Measurements from ENCODE around the gene CCT8. TPM values are rescaled to one million over a fixed set of nuclear protein-coding genes. Genes with fewer than 3 reads are reported as not detected.

CCT8 gene
- total and polyA plus RNA-seq, 9 of the 15 experiments (the other 6 are each of a cell fraction or from before 2014, with no cell fraction given) = 451 to 1,153 (median 677) TPM

DNA sequence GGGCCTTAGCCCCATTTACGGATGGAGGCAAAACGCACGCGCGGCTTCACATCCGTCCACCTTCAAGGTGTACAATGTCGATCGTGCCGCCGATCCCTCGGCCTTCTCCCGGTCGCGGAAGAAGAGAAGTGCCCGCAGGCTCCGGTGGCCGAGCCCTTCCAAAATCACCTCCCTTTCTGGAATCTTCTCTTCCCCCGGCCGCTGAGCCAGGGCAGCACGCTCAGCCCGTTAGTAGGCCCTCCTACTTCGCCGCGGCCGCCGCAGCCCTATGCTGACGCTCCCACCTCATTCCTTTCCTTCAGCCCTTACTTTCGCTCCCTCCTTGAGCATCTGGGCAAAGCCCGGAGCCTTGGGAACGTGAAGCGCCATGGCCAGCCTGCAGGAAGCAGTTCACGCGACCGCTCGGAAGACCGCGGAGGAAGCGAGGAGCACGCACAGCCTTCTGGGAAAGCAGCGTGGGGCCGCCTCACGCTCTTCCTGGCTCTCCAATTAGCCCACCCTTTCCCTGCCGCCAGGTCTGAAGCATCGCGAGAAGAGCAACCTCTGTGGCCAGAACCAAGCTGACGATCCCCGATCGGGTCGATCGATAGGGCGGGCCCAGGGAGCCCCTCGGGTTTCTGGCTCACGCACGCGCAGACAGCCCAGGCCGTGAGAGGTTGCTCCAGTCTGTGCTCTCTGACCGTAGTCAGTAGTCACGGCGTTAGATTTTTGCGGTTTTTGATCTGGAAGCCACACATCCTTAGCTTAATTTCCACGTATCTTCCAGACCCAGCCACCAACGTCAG, at the start of gene CCT8 (continued):
- TF ChIP-seq, protein P1, sequence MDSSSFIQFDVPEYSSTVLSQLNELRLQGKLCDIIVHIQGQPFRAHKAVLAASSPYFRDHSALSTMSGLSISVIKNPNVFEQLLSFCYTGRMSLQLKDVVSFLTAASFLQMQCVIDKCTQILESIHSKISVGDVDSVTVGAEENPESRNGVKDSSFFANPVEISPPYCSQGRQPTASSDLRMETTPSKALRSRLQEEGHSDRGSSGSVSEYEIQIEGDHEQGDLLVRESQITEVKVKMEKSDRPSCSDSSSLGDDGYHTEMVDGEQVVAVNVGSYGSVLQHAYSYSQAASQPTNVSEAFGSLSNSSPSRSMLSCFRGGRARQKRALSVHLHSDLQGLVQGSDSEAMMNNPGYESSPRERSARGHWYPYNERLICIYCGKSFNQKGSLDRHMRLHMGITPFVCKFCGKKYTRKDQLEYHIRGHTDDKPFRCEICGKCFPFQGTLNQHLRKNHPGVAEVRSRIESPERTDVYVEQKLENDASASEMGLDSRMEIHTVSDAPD (CRISPR knock-in tag; IDR thresholded peaks at IDR 0.05) = no peak; the same call in 1 of the 2 replicates
- no peak for TF ChIP-seq SMAD2 (IDR thresholded peaks at IDR 0.05; ENCODE audit: low read depth, low read length)
- TF ChIP-seq CC2D1A (IDR thresholded peaks at IDR 0.05) = peak; percentile 66; the same call in 1 of the 2 replicates
- TF ChIP-seq, protein P2, sequence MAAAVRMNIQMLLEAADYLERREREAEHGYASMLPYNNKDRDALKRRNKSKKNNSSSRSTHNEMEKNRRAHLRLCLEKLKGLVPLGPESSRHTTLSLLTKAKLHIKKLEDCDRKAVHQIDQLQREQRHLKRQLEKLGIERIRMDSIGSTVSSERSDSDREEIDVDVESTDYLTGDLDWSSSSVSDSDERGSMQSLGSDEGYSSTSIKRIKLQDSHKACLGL (CRISPR knock-in tag; IDR thresholded peaks at IDR 0.05; ENCODE audit: borderline replicate concordance, poor library complexity, severe bottlenecking) = no peak
- TF ChIP-seq NR2C2 (CRISPR knock-in tag; IDR thresholded peaks at IDR 0.05) = peak; percentile 77
- TF ChIP-seq NR2C2 (tag; IDR thresholded peaks at IDR 0.05) = peak; percentile 87
- TF ChIP-seq CSDE1 (IDR thresholded peaks at IDR 0.05) = no peak
- no peak for TF ChIP-seq ZNF57 (CRISPR knock-in tag; IDR thresholded peaks at IDR 0.05)
- 0 out of 2 replicates have a peak, but pooled peaks have one; percentile 22 for TF ChIP-seq STAG1 (CRISPR knock-in tag; IDR thresholded peaks at IDR 0.05; ENCODE audit: borderline replicate concordance)
- no peak for TF ChIP-seq SAFB2 (IDR thresholded peaks at IDR 0.05; ENCODE audit: borderline replicate concordance, low read depth, low read length, severe bottlenecking)
- no peak for TF ChIP-seq HNRNPK (IDR thresholded peaks at IDR 0.05; ENCODE audit: low read depth, low read length, poor library complexity, severe bottlenecking)
- TF ChIP-seq PYGO2 (tag; IDR thresholded peaks at IDR 0.05) = no peak
- TF ChIP-seq C11orf30 (IDR thresholded peaks at IDR 0.05; ENCODE audit: low read depth) = peak; percentile 84
- no peak for TF ChIP-seq IRF2 (CRISPR knock-in tag; IDR thresholded peaks at IDR 0.05)
- no peak for TF ChIP-seq SRSF1 (IDR thresholded peaks at IDR 0.05; ENCODE audit: low read depth, low read length)
- TF ChIP-seq PCBP2 (IDR thresholded peaks at IDR 0.05; ENCODE audit: low read depth, low read length, poor library complexity, severe bottlenecking) = no peak
- peak; percentile 51; the same call in 1 of the 2 replicates for TF ChIP-seq TEAD4 (IDR thresholded peaks at IDR 0.05; ENCODE audit: low read length)
- no peak for TF ChIP-seq TEAD4 (CRISPR knock-in tag; IDR thresholded peaks at IDR 0.05; ENCODE audit: borderline replicate concordance)
- TF ChIP-seq RB1 (IDR thresholded peaks at IDR 0.05; ENCODE audit: low read depth) = peak; percentile 70; the same call in 1 of the 2 replicates
- peak; percentile 46 for TF ChIP-seq CREB1 (IDR thresholded peaks at IDR 0.05)
- TF ChIP-seq CREB1 (CRISPR knock-in tag; IDR thresholded peaks at IDR 0.05) = peak; percentile 66; the same call in 1 of the 2 replicates

All from K562 (cell line).